GM12891 (cell line): ENCODE data around the gene MAP10.

Source experiments
- POLR2A ChIP-seq: IDR thresholded peaks from 2 replicates; pipeline ENCODE4 v1.6.1; 2011; ENCODE audit warnings: low read depth, low read length, control low read depth
- POLR2AphosphoS5 ChIP-seq: IDR thresholded peaks from 2 replicates; pipeline ENCODE4 v1.6.1; 2011; ENCODE audit warnings: low read depth, low read length, control low read depth
- SPI1 ChIP-seq: IDR thresholded peaks from 2 replicates; pipeline ENCODE4 v1.6.1; 2011; ENCODE audit warnings: low read depth, low read length, control low read depth
- TAF1 ChIP-seq: IDR thresholded peaks from 2 replicates; pipeline ENCODE4 v1.6.1; 2011; ENCODE audit warnings: low read depth, low read length, control low read depth

DNA sequence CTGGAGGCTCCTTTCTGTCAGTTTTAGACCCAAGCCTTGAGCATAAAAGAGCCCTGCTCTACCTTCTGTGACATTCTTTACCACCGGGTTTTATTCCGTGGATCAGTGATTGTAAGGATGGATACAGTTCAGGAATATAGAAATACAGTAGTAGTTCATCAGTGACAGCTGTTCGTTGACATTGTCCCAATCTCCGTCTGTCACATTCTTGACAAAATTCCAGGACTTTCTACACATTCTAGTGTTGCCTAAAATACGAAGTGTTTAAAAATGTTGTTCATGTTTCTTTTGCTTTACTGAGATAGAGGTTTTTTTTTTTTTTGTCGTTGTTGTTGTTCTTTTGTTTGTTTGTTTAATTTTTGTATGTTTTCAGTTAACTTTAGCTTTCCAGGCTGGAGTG is 29.9 kb downstream of the MAP10 start:
- TF ChIP-seq POLR2A (no peak), TAF1 (no peak), POLR2AphosphoS5 (no peak), SPI1 (no peak)
